ENCODE results near the gene FMO2.

Gene FMO2, protein sequence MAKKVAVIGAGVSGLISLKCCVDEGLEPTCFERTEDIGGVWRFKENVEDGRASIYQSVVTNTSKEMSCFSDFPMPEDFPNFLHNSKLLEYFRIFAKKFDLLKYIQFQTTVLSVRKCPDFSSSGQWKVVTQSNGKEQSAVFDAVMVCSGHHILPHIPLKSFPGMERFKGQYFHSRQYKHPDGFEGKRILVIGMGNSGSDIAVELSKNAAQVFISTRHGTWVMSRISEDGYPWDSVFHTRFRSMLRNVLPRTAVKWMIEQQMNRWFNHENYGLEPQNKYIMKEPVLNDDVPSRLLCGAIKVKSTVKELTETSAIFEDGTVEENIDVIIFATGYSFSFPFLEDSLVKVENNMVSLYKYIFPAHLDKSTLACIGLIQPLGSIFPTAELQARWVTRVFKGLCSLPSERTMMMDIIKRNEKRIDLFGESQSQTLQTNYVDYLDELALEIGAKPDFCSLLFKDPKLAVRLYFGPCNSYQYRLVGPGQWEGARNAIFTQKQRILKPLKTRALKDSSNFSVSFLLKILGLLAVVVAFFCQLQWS

DNA sequence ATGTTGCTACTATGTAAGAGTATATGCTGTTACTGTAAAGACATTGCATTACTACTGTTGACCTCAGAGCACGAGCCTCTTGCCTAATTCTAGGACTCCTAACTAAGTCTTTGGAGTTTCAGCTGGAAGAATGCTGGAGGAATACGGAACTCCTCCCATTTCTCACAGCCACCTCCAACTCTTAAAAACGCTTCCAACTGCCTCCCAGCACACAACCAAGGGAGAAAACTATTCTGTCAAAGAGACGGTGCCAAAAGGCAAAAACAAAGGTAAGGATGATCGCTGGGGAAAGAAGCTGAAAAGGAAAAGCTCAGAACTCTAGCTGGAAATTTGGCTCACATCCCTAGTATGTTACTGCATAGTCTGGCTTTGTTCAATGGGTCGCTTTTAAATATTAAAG, at the start of gene FMO2:
FMO2 (plus strand) TSS at position 210 of the 400 bp plus-strand sequence. CDS start 414 bp downstream, outside the sequence.
- no peak for DNase-seq (ENCODE audit: low read depth in 2 of 2)

DNA sequence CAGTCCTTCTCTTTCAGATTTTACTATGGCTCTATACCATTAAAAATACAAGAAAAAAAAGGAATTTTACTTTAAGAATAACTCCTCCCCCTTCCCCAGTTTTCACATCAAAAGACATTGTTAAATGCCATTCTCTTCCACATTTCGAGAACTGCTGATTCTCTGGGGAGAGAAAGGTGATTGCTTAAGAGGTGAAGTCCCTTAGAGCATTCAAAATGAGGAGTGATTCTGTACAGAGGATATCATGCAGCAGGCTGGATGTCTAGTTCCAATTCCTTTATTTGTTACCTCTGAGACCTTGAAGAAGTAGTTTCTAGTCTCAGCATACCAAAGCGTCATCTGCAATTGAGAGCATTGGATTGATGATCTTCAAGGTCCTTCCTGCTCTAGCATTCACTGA, 47.5 kb upstream of the FMO2 start:
- no peak for DNase-seq (ENCODE audit: low read depth in 2 of 2)

DNA sequence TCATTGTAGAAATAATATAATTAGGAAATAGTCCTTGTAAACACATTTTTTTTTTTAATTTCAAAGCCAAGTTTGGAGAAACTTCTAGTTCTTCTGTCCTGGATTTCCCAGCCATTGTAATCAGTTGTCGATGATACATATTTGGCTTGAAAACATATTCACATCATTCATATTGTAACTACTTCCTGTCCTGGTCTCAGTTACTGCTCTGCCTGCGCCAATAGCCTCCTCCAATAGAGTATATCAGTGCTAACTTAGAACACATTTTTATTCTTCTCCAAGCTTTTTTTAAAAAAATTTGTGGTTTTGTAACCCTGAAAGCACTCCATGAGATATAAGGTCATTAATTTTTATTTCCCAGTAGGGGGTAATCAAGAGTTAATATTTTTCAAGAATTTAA, 46.1 kb upstream of the FMO2 start:
- DNase-seq (ENCODE audit: low read depth in 2 of 2) = no peak

DNA sequence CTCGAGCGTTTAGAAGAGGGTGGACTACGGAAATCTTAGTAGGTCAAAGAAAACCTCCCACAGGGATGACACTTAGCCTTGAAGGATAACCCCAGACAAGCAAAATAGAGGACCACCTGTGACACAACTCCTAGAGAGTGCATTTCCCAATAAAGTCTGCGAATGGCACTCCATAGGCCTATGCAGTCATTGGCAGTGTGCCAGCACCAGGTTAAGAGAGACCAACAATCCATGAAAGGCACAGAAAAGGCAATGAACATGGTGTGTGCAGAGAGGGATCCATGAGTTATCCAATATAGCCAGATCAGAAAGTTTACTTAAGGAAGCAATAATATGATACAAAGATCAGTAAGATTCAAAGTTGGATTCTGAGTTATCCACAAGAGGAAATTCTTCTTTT, 45.2 kb upstream of the FMO2 start:
- no peak for DNase-seq (ENCODE audit: low read depth in 2 of 2)

DNA sequence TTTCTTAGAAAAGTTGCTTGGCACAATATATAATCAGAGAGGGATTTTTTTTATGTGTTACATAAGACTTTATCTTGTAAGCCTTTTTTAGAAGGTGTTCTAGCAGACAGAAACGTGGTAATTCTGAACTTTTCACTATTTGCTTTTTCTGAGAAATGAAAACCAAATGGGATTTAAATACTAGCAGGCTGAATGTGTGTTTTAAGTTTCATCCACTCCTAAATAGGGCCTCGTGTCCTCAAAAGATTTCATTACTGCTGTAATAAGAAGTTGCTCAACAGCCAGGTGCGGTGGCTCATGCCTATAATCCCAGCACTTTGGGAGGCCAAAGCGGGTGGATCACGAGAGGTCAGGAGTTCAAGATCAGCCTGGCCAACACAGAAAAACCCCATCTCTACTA, 44.7 kb upstream of the FMO2 start:
- no peak for DNase-seq (ENCODE audit: low read depth in 2 of 2)

DNA sequence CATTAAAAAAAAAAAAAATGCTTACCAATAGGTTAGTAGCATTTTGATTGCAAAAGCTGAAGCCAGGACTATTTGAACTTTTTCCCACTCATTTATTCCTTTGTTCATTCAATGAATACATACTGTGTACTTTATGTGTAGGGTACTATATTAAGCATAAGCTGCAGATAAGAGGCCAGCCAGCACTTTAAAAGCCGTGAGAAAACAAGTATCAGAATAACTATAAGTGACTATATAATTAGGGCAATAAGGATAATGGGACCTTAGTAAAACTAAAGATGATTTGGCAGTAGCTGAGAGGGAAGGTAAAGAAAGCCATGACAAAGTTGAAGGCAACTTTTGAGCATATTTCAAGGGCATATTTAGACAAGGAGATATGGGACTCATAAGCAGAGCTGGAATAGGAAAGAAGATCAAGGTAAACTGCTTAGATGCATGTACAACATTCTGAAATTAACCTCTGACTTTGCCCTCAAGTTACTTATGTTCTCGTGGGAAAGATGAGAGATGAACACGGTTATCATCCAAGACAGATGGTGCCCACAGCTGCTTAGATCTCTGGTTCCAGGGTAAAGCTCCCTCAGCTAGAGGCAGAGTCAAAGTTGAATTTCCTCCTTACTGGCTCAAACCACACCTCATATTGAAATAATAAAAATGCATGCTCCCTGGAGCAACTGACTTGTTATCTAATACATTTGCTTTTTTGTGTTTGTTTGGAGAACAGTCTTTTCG, 44.0 kb upstream of the FMO2 start:
- DNase-seq (ENCODE audit: low read depth in 2 of 2) = no peak

DNA sequence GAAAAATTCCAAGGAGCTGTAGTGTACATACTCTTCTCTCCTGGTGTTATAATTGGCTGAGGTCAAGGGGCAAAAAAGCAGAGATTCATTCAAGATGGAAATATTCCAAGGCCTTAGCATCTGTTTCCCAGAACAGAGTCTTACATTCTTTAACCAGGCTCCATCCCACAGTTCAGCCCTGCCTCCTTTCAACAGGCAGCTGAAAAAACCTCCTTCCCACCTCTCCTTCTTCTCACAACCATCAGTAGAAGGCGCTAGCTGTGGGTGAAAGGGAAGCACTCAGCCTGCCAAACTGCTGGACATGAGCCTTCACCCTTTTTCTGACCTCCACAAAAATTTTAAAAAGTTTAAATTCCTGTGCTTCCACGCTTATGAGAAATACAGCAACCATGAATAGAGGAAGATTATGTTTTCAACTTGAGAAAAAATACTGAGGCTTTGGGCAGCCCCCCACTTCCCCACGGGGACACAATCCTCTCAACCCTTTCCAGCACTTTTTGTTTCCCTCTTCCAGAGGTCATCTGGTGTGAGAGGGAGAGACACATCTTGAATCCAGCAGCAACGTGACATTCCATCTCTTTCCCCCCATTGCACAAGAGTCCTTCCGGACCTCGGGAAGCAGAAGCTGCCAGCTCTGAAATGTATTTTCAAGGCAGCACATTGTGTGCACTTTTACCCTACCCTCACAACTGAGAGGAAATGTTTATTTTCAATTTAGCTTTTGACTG, 43.2 kb upstream of the FMO2 start:
- no peak for DNase-seq (ENCODE audit: low read depth in 2 of 2)

DNA sequence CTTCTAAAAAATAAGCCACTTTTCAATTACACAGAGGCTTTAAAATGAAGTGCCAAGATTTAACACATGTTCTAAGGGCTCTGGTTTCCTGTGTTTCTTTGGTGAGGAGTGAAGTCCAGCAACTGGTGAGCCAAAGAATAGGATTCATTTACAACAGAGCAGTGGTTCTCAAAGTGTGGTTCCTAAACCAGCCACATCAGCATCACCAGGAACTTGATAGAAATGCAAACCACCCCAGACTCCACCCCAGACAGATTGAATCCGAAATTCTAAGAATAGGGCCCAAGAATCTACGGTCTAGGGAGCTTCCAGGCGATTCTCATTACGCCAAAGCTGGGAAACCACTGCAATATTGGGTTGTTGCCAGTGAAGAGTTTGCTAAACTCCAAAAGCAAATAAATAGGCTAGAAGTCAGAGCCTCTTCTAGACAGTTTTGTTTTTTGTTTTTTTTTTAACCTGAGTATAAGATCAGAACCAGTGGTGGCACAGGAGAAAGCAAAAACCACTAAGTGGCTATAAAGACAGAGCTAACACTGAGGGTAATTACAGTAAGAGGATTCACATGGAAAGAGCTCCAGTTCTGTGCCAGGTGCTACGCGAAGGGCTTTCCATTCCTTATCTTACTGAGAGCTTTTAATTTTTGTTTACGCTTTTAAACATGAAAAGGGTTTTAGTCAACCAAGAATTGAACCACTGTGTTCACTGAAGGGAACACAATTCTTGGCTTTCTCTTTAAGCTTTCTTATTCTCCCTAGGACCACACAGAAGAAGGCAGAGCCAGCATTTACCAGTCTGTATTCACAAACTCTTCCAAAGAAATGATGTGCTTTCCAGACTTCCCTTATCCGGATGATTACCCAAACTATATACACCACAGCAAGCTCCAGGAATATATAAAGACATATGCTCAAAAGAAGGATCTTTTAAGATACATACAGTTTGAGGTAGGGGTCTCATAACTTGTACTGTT, 42.4 kb upstream of the FMO2 start:
- no peak for DNase-seq (ENCODE audit: low read depth in 2 of 2)

DNA sequence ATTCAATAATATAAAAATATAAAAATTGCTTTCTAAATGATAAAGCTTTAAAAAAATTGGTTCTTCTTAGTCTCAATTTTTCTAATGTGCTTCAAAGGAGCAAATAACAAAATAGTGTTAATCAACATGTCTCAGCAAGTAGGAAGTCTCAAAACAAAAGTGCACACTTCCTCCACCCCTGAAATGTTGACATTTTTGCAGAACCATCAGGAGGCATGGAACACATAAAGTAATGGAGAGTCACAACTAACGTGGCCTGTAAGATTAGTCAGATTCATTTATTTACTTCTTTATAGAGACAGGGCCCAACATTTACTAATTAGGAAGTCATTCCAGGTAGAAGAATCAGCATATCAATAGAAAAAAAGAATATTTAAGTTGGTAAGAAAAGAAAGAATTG, 34.9 kb upstream of the FMO2 start:
- DNase-seq (ENCODE audit: low read depth in 2 of 2) = no peak

DNA sequence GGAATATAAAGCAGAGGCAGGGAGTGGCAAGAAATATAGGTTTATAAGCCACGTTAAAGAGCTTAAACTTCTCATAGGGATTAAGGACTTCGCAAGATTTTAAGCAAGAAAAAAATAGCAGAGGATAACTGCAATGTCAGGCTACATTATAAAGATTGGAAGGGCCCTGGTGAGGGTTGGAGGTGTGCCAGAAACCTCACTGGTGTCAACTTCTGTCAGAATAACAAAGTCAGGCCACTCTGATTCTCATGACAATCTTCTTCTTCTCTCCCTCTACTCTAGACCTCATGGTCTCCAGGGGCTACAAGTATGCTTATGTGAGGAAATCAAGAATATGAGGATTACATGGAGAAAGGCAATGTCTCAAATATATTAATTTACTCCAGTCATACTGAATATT, 32.6 kb upstream of the FMO2 start:
- DNase-seq (ENCODE audit: low read depth in 2 of 2) = no peak

DNA sequence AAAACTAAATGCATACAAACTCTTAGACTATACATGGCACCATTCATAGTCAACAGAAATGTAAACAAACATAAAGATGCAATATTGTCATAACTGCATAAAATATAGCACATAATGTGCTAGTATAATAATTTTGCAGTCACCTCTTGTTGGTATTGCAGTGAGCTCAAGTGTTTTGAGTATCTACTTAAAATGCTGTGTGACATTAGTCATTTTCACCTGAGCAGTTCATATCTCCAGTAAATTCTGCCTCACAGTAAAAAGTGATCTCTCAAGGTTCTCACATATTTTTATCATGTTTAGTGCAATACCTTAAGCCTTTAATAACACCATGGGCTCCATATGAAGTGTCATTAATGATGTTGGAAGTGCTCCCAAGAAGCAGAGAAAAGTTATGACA, 29.6 kb upstream of the FMO2 start:
- DNase-seq (ENCODE audit: low read depth in 2 of 2) = no peak

DNA sequence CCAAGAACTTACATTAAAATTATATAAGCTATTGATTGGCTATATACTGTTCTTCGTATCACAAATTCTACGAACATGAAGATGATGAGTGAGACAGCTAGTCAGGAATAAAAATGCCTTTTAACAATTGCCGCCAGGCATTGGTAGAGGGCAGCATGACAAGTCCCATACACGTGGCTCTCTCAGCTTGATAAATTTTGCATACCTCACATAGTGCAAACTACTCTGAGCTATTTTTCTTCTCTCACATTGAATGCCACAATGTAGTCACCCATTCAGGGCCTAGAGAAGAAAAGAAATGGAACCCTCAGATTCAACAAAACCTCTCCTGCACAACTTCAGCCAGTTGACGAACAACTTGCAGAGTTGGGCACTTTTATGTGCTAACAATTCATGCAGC, 27.0 kb upstream of the FMO2 start:
- DNase-seq (ENCODE audit: low read depth in 2 of 2) = no peak

DNA sequence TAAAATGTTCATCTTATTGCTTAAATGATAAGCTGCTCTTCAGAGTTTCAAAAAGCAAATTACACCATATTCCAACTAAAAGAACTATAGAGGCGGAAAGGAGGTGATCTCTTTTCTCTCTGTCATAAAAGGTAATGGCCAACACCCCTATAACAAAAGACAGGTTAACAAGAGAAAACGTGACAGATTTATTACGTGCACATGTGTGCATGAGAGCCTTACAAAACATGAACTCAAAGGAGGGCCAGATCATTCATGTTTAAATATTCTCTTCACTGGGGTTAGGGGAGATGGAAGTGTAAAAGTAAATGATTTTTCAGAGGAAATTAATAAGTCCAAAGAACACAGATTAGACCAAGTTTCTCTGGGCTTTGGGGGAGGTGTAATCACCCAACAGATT, 26.5 kb upstream of the FMO2 start:
- DNase-seq (ENCODE audit: low read depth in 2 of 2) = no peak

DNA sequence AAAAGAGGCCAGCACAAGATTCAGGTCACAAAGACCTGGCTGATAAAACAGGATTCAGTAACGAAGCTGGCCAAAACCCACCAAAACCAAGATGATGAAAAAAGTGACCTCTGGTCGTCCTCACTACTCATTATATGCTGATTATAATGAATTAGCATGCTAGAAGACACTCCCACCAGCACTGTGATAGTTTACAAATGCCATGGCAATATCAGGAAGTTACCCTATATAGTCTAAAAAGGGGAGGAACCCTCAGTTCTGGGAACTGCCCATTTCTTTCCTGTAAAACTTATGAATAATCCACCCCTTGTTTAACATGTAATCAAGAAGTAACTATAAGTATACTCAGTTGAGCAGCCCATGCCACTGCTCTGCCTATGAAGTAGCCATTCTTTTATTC, 26.0 kb upstream of the FMO2 start:
- no peak for DNase-seq (ENCODE audit: low read depth in 2 of 2)

DNA sequence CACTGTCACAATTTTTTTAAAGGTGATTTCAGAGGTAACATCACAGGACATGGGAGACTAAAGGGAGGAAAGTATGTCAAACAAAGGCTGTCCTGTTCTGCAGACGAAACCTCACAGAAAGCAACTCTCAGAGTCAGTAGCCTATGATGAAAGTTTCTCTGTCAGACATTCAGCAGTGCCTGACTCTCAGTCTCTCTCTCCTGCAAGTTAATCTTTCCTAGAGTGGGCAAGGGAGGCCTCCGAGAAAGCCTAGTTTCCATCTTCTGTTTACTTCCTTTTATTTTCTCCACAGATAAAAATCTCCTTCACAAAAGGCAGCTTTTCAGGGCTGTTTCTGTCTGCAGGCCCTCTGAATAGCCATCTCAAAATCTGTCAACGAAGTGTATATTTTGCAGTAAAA, 24.9 kb upstream of the FMO2 start:
- no peak for DNase-seq (ENCODE audit: low read depth in 2 of 2)

DNA sequence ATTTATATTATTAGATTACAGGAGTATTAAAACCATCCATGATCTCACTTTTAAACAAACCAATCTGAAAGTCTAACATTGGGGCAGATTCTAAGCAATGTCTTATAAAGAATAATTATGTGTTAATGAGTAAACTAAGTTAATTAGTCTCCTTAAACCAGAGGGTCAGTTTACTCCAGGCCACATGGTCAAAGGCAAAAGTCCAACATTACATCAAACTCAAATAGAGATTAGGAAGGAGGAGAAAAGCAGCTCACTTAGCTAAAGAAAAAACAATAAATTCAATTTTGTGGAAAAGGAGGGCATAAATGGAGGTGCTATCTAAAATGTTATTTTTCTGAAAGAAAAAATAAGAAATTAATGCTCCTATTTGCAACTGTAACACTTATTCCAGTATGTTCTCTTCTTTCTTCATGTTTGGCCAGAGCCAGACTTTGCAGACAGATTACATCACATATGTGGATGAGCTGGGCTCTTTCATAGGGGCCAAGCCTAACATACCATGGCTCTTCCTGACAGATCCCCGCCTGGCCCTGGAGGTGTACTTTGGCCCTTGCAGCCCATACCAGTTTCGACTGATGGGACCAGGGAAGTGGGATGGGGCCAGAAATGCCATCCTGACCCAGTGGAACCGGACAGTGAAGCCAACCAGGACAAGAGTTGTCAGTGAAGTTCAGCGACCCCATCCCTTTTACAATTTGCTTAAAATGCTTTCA, 24.3 kb upstream of the FMO2 start:
- no peak for DNase-seq (ENCODE audit: low read depth in 2 of 2)

DNA sequence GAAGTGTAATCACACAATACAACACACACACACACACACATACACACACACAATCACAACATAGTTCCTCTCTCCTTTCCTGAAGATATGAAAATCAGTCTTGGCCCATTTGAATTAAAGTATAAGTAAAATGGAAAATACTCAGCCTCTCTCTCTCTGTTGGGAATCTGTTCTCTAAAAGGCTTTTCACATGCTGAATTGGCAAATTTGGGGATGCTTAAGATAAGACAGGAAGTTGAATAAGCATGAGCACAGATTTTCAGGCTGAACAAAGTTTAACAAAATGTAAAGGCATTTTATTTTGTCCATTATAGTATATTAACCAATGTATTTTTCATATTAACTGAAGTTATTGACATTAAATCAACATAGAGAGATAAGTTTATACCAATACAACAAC, 23.7 kb upstream of the FMO2 start:
- no peak for DNase-seq (ENCODE audit: low read depth in 2 of 2)

DNA sequence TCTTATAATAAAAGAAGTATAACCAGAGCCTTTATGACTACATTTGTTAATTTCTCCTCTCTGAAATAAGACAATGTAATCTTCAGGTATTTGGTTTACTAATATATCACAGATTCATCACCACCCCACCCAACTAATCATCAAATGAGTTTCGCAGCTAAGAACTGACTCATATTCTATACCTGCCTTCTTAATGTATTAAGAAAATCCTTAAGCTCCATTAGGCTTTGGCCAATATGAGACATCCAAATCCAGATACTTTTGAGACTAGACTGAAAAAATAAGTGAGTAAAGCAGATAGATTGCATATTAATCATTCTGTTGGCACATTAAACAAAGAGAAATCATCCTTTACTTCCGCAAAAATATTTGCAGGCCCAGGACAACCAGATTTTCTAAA, 18.7 kb upstream of the FMO2 start:
- no peak for DNase-seq (ENCODE audit: low read depth in 2 of 2)

DNA sequence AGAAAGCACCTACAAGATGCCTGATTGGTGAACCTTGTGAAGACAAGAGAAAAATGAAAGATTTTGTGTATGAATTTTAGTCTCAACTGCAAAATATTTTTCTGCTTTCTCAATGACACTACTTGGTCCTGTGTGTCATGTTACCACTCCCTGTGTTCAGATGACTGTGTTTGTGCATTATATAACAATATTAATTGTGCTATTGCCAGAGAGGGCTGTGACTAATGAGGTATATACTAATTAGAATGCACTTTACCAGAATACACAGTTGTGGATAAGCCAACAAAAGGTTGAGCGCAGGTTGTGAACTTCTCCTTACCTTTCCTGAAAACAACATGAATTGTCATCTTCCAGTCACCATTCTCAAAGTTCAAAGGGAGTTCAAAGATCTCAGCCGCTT, 17.3 kb upstream of the FMO2 start:
- no peak for DNase-seq (ENCODE audit: low read depth in 2 of 2)

DNA sequence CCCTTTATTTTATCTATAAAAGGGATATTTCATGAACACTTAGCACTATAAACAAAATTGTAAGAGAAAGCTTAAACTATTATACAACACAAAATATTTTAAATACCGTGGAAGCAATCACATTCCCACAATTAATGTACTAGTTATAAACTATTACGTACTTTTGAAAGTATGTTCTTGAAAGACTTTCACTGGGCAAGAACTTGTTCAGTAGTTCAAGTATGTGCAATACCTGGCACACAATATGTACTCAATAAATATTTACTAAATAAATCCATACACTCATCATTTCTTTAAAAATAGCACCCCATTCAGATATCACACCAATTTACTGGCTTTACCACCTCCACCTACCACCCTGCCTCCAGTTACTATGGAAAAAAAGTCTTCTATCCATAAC, 12.6 kb upstream of the FMO2 start:
- no peak for DNase-seq (ENCODE audit: low read depth in 2 of 2)

DNA sequence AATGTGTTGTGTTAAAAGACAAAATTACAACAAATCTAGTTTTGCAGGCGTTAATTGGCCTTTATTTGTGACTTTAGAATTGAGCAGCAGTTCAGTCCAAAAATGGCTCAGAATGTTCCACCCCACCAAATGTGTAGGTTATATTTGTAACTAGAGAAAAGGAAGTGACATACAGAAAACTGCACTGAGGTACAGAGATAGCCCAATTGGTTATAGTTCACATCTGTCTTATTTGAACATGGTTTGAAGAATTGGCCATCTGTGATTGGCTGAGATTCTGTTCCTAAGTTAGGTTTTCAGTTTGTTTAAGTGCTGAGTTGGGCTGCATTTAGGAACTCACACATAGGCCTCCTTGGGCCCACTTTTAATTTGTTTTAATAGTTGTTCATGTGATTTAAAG, 12.0 kb upstream of the FMO2 start:
- no peak for DNase-seq (ENCODE audit: low read depth in 2 of 2)
